Measurements from ENCODE around the gene SYNJ2.
A peak's percentile ranks its signal among the peaks of the same experiment; 100 is the strongest.
"Not testable (repeated sequence)": the region's sequence is repeated elsewhere in the genome, so short reads cannot be mapped to it uniquely, and the experiment has no call there.

Gene SYNJ2, protein sequence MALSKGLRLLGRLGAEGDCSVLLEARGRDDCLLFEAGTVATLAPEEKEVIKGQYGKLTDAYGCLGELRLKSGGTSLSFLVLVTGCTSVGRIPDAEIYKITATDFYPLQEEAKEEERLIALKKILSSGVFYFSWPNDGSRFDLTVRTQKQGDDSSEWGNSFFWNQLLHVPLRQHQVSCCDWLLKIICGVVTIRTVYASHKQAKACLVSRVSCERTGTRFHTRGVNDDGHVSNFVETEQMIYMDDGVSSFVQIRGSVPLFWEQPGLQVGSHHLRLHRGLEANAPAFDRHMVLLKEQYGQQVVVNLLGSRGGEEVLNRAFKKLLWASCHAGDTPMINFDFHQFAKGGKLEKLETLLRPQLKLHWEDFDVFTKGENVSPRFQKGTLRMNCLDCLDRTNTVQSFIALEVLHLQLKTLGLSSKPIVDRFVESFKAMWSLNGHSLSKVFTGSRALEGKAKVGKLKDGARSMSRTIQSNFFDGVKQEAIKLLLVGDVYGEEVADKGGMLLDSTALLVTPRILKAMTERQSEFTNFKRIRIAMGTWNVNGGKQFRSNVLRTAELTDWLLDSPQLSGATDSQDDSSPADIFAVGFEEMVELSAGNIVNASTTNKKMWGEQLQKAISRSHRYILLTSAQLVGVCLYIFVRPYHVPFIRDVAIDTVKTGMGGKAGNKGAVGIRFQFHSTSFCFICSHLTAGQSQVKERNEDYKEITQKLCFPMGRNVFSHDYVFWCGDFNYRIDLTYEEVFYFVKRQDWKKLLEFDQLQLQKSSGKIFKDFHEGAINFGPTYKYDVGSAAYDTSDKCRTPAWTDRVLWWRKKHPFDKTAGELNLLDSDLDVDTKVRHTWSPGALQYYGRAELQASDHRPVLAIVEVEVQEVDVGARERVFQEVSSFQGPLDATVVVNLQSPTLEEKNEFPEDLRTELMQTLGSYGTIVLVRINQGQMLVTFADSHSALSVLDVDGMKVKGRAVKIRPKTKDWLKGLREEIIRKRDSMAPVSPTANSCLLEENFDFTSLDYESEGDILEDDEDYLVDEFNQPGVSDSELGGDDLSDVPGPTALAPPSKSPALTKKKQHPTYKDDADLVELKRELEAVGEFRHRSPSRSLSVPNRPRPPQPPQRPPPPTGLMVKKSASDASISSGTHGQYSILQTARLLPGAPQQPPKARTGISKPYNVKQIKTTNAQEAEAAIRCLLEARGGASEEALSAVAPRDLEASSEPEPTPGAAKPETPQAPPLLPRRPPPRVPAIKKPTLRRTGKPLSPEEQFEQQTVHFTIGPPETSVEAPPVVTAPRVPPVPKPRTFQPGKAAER (N-terminal part only)

DNA sequence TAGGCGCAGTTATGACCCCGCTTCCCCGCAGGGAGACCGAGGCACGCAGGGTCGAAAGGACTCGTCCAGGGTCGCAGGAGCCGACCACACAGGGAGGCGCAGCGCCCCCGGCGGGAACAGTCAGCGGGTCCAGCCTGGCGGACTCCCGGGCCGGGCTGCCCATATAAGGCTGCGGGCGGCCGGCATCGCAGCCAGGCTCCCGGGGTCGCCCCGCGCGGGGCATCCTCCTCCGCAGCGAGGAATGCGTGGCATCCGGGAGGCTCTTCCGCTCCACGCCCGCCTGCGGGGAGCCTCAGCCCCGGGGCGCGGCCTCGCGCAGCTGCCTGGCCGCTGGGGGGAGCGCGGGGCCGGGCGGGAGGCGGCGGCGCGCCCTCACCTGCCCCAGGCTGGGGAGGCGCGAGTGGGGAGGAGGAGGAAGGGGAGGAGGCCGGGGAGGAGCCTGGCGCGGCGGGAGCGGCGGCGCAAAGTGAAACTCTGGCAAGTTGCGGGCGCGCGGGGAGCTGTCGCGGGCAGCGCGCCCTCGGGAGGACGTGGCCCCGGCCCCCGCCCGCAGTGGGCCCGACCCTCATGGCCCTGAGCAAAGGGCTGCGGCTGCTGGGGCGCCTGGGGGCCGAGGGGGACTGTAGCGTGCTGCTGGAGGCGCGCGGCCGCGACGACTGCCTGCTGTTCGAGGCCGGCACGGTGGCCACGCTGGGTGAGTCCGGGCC lies at the start of gene SYNJ2:
Gene SYNJ2 (plus strand): TSS at position 469 of the 707 bp plus-strand sequence. CDS start 99 bp downstream, at position 568.
- H3K4me1 Mint-ChIP-seq: peaks cover 14% of the 10 kb centered on the region
- no peaks in the 10 kb centered on the region for H3K27me3 Mint-ChIP-seq
- H3K27ac Mint-ChIP-seq (ENCODE audit: low read depth): peak within 1 kb of the TSS; percentile 53
- peak; percentile 57 to 69 for DNase-seq (ENCODE audit: low spot score in 2 of 2)
- peak within 1 kb of the TSS; percentile 75 for H3K4me3 Mint-ChIP-seq
- peaks cover 2% of the 10 kb centered on the region for H3K36me3 Mint-ChIP-seq (ENCODE audit: insufficient read depth)
- peak; percentile 84 for ATAC-seq (replicated peaks; ENCODE audit: extremely low read depth, poor library complexity, severe bottlenecking)
- no peaks in the 10 kb centered on the region for H3K9me3 Mint-ChIP-seq

DNA sequence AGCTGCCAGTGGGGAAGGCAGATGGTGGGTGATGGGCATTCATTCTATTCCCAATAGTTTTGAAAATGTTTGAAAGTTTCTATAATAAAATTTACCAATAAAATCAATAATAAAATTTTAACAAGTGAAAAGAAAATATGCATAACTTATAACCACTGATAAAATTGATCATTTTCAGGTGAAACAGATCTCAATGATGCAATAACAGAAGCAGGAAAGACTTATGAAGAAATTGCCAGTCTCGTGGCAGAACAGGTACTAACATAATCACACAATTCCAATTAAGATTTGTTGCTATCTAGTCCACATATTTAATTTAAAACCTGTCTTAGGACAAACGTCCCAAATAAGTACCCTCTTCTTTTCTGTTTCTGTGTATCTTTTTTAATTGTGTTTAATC lies 45.9 kb upstream of the SYNJ2 start:
- H3K27me3 Mint-ChIP-seq: no peaks in the 10 kb centered on the region
- ATAC-seq (replicated peaks; ENCODE audit: extremely low read depth, poor library complexity, severe bottlenecking) (no peak), DNase-seq (ENCODE audit: low spot score in 2 of 2) (no peak)
- no peak overlapping the region for H3K4me3 Mint-ChIP-seq
- H3K36me3 Mint-ChIP-seq (ENCODE audit: insufficient read depth): peaks cover 15% of the 10 kb centered on the region
- no peaks in the 10 kb centered on the region for H3K4me1 Mint-ChIP-seq
- H3K9me3 Mint-ChIP-seq: no peaks in the 10 kb centered on the region
- H3K27ac Mint-ChIP-seq (ENCODE audit: low read depth): peak overlapping the region; percentile 74

DNA sequence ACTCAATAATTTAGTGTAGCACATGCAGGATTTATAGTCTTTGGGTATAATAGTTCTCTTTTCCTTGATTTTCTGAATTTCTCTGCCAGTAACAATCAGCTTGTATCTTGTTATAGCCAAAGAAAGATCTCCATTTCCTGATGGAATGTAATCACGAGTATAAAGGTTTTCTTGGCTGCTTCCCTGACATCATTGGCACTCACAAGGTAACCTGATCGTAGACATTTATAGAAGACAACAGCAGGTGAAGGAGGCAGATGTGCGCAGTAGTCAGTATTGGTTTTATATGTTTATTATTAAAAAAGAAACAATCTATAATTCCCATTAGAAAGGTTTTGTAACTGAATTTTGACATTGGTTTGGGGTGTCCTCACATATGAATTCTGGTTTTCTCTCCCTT lies 44.3 kb upstream of the SYNJ2 start:
- Mint-ChIP-seq H3K4me3 (no peak overlapping the region), H3K9me3 (no peaks in the 10 kb centered on the region), H3K36me3 (ENCODE audit: insufficient read depth) (peaks cover 11% of the 10 kb centered on the region), H3K27me3 (no peaks in the 10 kb centered on the region), H3K4me1 (no peaks in the 10 kb centered on the region), H3K27ac (ENCODE audit: low read depth) (no peak overlapping the region)
- DNase-seq (ENCODE audit: low spot score in 2 of 2): no peak
- no peak for ATAC-seq (replicated peaks; ENCODE audit: extremely low read depth, poor library complexity, severe bottlenecking)

DNA sequence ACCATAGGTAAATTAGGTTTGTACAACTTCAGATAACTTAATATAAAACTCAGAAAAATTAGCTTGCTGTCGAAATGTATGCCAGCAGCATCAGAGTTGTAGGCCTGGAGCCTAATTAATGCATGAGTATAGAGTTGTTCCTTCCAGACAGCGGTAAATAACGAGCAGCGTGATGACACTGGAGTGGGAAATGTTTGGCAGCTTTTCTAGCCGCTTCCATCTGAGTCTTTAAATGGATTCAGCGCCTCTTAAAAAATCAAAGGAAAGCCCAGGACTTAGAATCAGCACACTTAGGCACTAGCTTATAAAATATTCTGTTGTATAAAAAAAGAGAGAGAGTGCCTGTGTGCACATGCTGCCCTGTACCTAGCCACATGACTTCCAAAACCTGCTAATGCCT lies 43.7 kb upstream of the SYNJ2 start:
- H3K4me3 Mint-ChIP-seq: no peak overlapping the region
- no peak for DNase-seq (ENCODE audit: low spot score in 2 of 2)
- H3K4me1 Mint-ChIP-seq: no peaks in the 10 kb centered on the region
- H3K27ac Mint-ChIP-seq (ENCODE audit: low read depth): no peak overlapping the region
- no peak for ATAC-seq (replicated peaks; ENCODE audit: extremely low read depth, poor library complexity, severe bottlenecking)
- H3K27me3 Mint-ChIP-seq: no peaks in the 10 kb centered on the region
- H3K9me3 Mint-ChIP-seq: no peaks in the 10 kb centered on the region
- H3K36me3 Mint-ChIP-seq (ENCODE audit: insufficient read depth): peaks cover 8% of the 10 kb centered on the region

DNA sequence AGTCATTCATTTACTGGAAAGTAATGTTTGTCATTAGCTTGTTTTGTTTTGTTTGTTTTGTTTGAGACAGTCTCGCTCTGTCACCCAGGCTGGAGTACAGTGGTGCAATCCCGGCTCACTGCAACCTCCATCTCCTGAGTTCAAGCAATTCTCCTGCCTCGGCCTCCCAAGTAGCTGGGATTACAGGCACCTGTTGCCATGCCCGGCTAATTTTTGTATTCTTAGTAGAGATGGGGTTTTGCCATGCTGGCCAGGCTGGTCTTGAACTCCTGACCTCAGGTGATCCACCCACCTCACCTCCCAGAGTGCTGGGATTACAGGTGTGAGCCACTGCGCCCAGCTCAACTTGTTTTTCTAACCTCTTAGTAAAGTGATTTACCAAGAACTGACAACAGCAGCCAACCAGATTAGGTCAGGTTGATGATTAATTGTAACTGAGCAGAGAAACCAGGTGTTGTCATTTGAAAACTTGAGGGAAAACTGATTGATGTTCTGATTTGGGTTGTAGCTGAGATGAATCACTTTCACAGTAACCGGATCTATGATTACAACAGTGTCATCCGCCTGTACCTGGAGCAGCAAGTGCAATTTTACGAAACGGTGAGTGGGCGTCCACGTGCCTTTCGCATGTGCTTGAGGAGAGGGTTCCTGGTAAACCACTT lies 41.2 kb upstream of the SYNJ2 start:
- DNase-seq (ENCODE audit: low spot score in 2 of 2); H3K9me3 Mint-ChIP-seq; H3K4me1 Mint-ChIP-seq; H3K27ac Mint-ChIP-seq (ENCODE audit: low read depth); H3K36me3 Mint-ChIP-seq (ENCODE audit: insufficient read depth); H3K4me3 Mint-ChIP-seq; ATAC-seq (replicated peaks; ENCODE audit: extremely low read depth, poor library complexity, severe bottlenecking); H3K27me3 Mint-ChIP-seq: not testable (repeated sequence)

DNA sequence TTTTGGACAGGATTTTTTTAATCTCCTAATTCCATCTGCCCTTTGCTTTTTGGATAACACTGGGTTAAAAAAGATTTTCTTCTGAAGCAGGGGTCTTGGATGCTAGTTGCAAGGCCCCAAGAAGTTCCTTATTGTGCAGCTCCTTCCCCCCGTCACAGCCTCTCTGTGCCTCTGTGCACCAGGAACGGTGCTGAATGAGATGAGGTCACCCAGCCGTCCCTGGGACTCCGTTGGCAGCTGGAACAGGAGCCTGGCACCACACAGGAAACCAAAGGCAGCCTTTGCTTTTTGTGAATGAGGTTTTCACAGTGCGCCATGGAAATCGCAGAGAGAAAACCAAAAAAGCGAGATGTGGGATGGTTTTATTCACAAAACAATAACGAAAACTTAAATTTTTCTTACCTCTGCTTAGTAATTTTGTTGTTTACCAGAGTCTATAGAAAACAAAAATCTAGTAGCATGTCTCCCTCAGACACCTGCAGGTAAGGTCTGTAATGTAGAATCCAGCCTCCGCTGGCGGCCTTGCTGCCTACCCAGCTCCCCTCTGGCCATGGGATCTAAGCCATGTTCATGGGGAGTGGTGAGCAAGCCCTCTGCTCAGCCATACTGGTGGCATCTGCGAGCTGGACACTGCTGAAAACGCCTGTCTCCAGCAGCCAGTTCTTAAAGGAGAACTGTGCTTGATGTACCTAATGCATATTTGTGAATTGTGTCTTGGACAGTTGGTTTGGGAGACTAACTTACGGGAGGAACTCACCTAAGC lies 40.4 kb upstream of the SYNJ2 start:
- Mint-ChIP-seq H3K4me3 (no peak overlapping the region), H3K4me1 (no peaks in the 10 kb centered on the region), H3K27me3 (peaks cover 7% of the 10 kb centered on the region), H3K36me3 (ENCODE audit: insufficient read depth) (peaks cover 15% of the 10 kb centered on the region), H3K27ac (ENCODE audit: low read depth) (no peak overlapping the region), H3K9me3 (no peaks in the 10 kb centered on the region)
- ATAC-seq (replicated peaks; ENCODE audit: extremely low read depth, poor library complexity, severe bottlenecking) (no peak), DNase-seq (ENCODE audit: low spot score in 2 of 2) (no peak)

DNA sequence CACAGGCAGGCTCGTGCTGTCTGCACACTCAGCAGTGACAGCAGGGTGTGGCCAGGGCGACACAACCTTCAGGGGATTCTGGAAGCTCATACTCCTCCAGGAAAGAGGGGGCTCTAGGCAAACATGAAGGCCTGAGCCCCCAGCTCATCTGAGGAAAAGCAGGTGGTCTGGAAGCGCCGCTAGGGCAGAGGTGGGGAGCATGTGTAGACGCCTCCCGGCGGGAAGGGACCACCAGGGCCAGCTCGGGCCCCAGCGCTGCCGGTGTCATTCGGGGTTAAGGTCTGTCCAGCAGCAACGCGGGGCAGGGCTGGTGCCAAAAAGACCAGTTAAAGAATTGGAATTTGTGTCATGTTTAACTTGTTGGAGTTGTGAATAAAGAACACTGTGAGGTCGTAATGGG lies 39.3 kb upstream of the SYNJ2 start:
- DNase-seq (ENCODE audit: low spot score in 2 of 2): no peak
- H3K4me1 Mint-ChIP-seq: no peaks in the 10 kb centered on the region
- no peak overlapping the region for H3K4me3 Mint-ChIP-seq
- no peak for ATAC-seq (replicated peaks; ENCODE audit: extremely low read depth, poor library complexity, severe bottlenecking)
- no peaks in the 10 kb centered on the region for H3K9me3 Mint-ChIP-seq
- peaks cover 18% of the 10 kb centered on the region for H3K27me3 Mint-ChIP-seq
- peak overlapping the region; percentile 68 for H3K27ac Mint-ChIP-seq (ENCODE audit: low read depth)
- H3K36me3 Mint-ChIP-seq (ENCODE audit: insufficient read depth): peaks cover 17% of the 10 kb centered on the region

DNA sequence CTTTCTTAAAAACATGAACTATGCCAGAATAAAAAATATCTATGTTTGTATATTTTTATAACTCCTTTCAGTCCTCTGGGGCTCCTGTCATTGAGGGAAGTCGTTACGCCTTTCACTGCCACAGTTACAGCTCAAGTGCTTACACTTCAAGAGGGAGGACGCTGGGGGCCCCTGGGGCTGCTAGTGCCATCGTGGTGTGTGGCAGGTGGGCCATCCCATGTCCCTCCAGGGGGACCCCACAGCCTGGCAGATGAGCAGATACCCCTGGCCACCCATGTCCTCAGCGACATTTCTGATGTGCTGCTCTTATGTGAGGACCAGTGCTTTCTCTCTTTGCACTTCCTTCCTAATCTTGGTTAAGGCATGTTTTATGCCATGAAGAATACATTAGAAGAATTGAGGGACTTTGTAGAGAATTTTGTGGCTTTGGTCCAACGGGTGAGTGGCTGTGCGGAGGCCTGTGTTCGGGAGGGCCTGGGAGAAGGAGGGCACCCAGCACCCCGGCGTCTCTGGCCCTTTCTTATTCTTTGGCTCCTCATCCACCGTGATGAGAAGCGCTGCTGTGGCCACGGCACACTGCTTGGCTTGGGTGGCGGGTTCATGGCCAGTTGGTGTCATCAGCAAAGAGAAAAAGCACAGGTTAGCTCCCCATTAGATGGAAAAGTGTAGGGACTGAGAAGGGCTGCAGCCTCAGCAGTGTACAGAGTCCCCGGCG lies 38.3 kb upstream of the SYNJ2 start:
- no peak overlapping the region for H3K4me3 Mint-ChIP-seq
- peaks cover 17% of the 10 kb centered on the region for H3K36me3 Mint-ChIP-seq (ENCODE audit: insufficient read depth)
- no peaks in the 10 kb centered on the region for H3K9me3 Mint-ChIP-seq
- no peak for ATAC-seq (replicated peaks; ENCODE audit: extremely low read depth, poor library complexity, severe bottlenecking)
- no peak overlapping the region for H3K27ac Mint-ChIP-seq (ENCODE audit: low read depth)
- H3K4me1 Mint-ChIP-seq: no peaks in the 10 kb centered on the region
- no peak for DNase-seq (ENCODE audit: low spot score in 2 of 2)
- H3K27me3 Mint-ChIP-seq: peaks cover 28% of the 10 kb centered on the region

DNA sequence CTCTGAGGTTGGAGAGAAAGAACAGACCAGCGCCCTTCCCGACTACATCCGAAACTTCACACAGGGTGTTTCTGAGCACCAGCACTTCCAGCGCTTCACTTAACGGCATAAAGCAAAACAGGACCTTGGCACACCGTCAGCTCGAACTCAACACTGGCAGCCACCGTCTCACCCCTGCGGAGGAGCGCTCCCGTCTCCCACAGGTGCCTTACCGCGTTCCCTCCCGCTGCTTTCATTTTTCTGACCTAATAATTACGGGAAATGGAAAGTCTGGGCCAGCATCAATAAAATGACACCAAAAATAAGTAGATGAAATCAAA lies 37.7 kb upstream of the SYNJ2 start:
- H3K4me1 Mint-ChIP-seq: no peaks in the 10 kb centered on the region
- no peak overlapping the region for H3K4me3 Mint-ChIP-seq
- H3K27ac Mint-ChIP-seq (ENCODE audit: low read depth): no peak overlapping the region
- no peaks in the 10 kb centered on the region for H3K9me3 Mint-ChIP-seq
- H3K27me3 Mint-ChIP-seq: peaks cover 33% of the 10 kb centered on the region
- peaks cover 17% of the 10 kb centered on the region for H3K36me3 Mint-ChIP-seq (ENCODE audit: insufficient read depth)
- DNase-seq (ENCODE audit: low spot score in 2 of 2) (no peak), ATAC-seq (replicated peaks; ENCODE audit: extremely low read depth, poor library complexity, severe bottlenecking) (no peak)

DNA sequence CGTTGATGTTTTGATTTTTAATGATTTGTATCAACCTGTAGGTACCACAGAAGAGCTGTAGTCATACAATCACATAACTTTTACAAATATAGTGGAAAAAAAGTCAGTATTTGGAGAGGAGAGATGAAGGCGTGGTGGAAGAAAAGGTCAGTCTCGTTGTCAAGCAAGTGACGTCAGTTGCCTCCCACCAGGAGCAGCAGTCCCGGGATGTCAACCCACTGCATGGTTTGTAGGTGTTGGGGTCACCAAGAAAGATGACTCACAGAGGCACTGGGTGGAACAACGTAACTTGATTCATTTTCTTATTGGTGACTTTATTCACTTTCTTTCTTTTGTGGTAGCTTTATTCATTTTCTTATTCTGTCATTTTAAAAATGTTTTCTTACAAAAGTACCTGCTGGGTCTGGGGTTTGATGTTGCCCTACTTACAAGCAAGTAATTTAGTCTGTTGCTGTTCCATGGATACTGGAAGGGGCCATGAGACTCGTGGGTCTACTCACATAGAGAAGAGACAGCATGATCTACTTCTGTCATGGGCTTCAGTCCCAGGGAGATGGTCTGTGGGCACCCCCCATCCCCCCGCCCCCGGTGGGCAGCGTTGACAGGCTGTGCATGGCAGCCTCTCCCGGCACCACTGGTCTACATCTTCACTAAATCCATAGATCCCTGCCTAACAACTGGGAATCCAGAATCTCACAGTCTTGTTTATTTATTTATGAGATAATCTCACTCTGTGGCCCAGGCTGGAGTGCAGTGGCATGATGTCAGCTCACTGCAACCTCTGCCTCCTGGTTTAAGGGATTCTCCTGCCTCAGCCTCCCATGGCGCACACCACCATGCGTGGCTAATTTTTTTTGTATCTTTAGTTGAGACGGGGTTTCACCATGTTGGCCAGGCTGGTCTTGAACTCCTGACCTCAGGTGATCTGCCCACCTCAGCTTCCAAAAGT lies 36.4 kb upstream of the SYNJ2 start:
- H3K27ac Mint-ChIP-seq (ENCODE audit: low read depth): no peak overlapping the region

More for the DNA sequence above, 36.4 kb upstream of the SYNJ2 start:
- Mint-ChIP-seq H3K9me3 (no peaks in the 10 kb centered on the region), H3K4me1 (no peaks in the 10 kb centered on the region), H3K36me3 (ENCODE audit: insufficient read depth) (peaks cover 12% of the 10 kb centered on the region), H3K27me3 (peaks cover 45% of the 10 kb centered on the region), H3K4me3 (no peak overlapping the region)
- ATAC-seq (replicated peaks; ENCODE audit: extremely low read depth, poor library complexity, severe bottlenecking) (no peak), DNase-seq (ENCODE audit: low spot score in 2 of 2) (no peak)

Data from central memory CD8-positive, alpha-beta T cell (primary cell).